Lower leg skin (tissue), 4 donors: Measurements from ENCODE around the gene BSPRY. TPM values are rescaled to one million over a fixed set of nuclear protein-coding genes. Genes with fewer than 3 reads are reported as not detected.
"Not testable (repeated sequence)": the region's sequence is repeated elsewhere in the genome, so short reads cannot be mapped to it uniquely, and the experiment has no call there.

Experiments used
- DNase-seq, 2 donors: peaks; one replicate each; pipeline ENCODE4 v3.0.0-alpha.2; 2019; ENCODE audit warnings: low spot score in 2 of 2
- H3K4me3 ChIP-seq: fragments of 200-600 bp; sonication (generic); 2 replicates; pipeline ENCODE4 v1.5.1; 2017; ENCODE audit warnings: mild to moderate bottlenecking, low read depth; ENCODE audit not compliant: poor library complexity, severe bottlenecking
- POLR2A ChIP-seq, 2 donors: fragments of 450-650 bp; IDR thresholded peaks; one replicate each; pipeline ENCODE4 v1.6.1; 2016 to 2017; ENCODE audit warnings: antibody characterized with exemption in 2 of 2, mild to moderate bottlenecking in 1 of 2, moderate library complexity in 1 of 2
- WGBS, 2 donors: methylation state at CpG; one replicate each; pipeline ENCODE4 v1.1.5; 2018; 5-methylcytosine and 5-hydroxymethylcytosine counted together
- intact Hi-C: fragments of 100-400 bp; cut with DNase I; formaldehyde crosslinking; loops from one replicate; pipeline ENCODE4 v1.15.0; 2023; ENCODE audit warnings: low total_unique reads
- total RNA-seq, 4 donors: library from RNA; depleted of rRNA; stranded (reverse); fragments of >200 nt; gene quantifications; one replicate each; pipeline ENCODE4 v1.1.0, GENCODE V29; 2016
- TF ChIP-seq, protein P1 (sequence below), 3 donors: fragments of 450-650 bp; IDR thresholded peaks; one replicate each; pipeline ENCODE4 v1.5.1; 2016; ENCODE audit warnings: antibody characterized with exemption in 3 of 3, mild to moderate bottlenecking in 3 of 3, moderate library complexity in 2 of 3

Gene BSPRY
- total RNA-seq, 4 donors from 2014 or later: 36.9 to 56.9 (median 43.4) TPM

GRCh38 chr9:113380869-113381378, 31.6 kb downstream of the BSPRY start:
- intact Hi-C loops: no loop called here
- WGBS, 2 donors: 29 to 33% methylated on average over 1 of the region's 1 CpG

GRCh38 chr9:113381441-113381840, 32.1 kb downstream of the BSPRY start:
- DNase-seq, H3K4me3 ChIP-seq, intact Hi-C loops: not testable (repeated sequence)
- WGBS, 2 donors: 62 to 76% methylated on average over 7 of the region's 7 CpGs

More at GRCh38 chr9:113380869-113381378, 31.6 kb downstream of the BSPRY start:
- TF ChIP-seq POLR2A (IDR thresholded peaks at IDR 0.05): no peak
- TF ChIP-seq, protein P1, sequence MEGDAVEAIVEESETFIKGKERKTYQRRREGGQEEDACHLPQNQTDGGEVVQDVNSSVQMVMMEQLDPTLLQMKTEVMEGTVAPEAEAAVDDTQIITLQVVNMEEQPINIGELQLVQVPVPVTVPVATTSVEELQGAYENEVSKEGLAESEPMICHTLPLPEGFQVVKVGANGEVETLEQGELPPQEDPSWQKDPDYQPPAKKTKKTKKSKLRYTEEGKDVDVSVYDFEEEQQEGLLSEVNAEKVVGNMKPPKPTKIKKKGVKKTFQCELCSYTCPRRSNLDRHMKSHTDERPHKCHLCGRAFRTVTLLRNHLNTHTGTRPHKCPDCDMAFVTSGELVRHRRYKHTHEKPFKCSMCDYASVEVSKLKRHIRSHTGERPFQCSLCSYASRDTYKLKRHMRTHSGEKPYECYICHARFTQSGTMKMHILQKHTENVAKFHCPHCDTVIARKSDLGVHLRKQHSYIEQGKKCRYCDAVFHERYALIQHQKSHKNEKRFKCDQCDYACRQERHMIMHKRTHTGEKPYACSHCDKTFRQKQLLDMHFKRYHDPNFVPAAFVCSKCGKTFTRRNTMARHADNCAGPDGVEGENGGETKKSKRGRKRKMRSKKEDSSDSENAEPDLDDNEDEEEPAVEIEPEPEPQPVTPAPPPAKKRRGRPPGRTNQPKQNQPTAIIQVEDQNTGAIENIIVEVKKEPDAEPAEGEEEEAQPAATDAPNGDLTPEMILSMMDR (IDR thresholded peaks at IDR 0.05): no peak
- no peak for DNase-seq
- H3K4me3 ChIP-seq: no peak overlapping the region

DNA sequence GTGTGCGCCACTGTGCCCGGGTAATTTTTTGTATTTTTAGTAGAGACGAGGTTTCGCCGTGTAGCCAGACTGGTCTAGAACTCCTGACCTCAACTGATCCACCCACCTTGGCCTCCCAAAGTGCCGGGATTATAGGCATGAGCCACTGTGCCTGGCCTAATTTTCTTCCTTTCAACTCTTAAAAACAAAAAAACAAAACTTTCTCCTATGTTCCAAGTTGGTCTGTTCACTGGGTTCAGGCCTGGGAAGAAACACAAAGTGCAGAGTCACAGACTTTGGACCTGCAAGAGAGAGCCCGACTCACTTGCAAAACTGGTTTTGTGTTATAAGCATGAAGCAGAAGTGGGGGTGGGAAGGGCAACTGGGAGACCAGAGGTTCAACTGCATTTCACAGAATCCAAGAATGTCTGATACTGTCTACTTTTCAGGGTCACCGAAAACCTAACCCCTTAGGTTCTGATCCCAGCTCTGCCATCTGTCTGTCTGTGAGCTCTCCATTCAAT, 32.6 kb downstream of the BSPRY start:
- no peak for TF ChIP-seq POLR2A (IDR thresholded peaks at IDR 0.05)
- TF ChIP-seq, protein P1 (IDR thresholded peaks at IDR 0.05): no peak
- no peak for DNase-seq
- no peak overlapping the region for H3K4me3 ChIP-seq
- WGBS, 2 donors: 56 to 61% methylated on average over 8 of the region's 8 CpGs
- intact Hi-C loops: no loop called here

- DNase-seq: no peak
- TF ChIP-seq POLR2A (IDR thresholded peaks at IDR 0.05): no peak
- TF ChIP-seq, protein P1 (IDR thresholded peaks at IDR 0.05): no peak
- intact Hi-C loops: no loop called here
- no peak overlapping the region for H3K4me3 ChIP-seq
- 91 to 92% methylated on average over 4 of the region's 4 CpGs for WGBS, 2 donors
Measured at GRCh38 chr9:113386571-113387393, 37.4 kb downstream of the BSPRY start.

GRCh38 chr9:113387560-113388230, 38.4 kb downstream of the BSPRY start:
- intact Hi-C loops: no loop called here
- TF ChIP-seq POLR2A (IDR thresholded peaks at IDR 0.05): no peak
- TF ChIP-seq, protein P1 (IDR thresholded peaks at IDR 0.05): no peak
- 75 to 83% methylated on average over 9 of the region's 9 CpGs for WGBS, 2 donors
- no peak overlapping the region for H3K4me3 ChIP-seq
- no peak for DNase-seq

GRCh38 chr9:113388833-113389232, 39.5 kb downstream of the BSPRY start:
- 91 to 93% methylated on average over 13 of the region's 13 CpGs for WGBS, 2 donors
- intact Hi-C loops: no loop called here
- H3K4me3 ChIP-seq: no peak overlapping the region
- no peak for TF ChIP-seq POLR2A (IDR thresholded peaks at IDR 0.05)
- TF ChIP-seq, protein P1 (IDR thresholded peaks at IDR 0.05): no peak
- DNase-seq: no peak
